Peyer's patch (tissue), 4 donors: ENCODE measurements around the gene CLDN6. TPM values are rescaled to one million over a fixed set of nuclear protein-coding genes. Genes with fewer than 3 reads are reported as not detected.

Experiments
- DNase-seq, 3 donors: peaks; one replicate each; pipeline ENCODE4 v3.0.0-alpha.2; 2017 to 2019
- H3K27ac ChIP-seq, 4 donors: fragments of 200-600 bp; sonication (generic); one replicate each; pipeline ENCODE4 v1.5.1; 2016 to 2019
- H3K27me3 ChIP-seq, 2 donors: fragments of 200-600 bp; sonication (generic); one replicate each; pipeline ENCODE4 v1.5.1; 2019
- H3K36me3 ChIP-seq, 3 donors: fragments of 200-600 bp; sonication (generic); one replicate each; pipeline ENCODE4 v1.5.1; 2016 to 2019
- H3K4me1 ChIP-seq, 4 donors: fragments of 200-600 bp; sonication (generic); one replicate each; pipeline ENCODE4 v1.5.1; 2016 to 2019
- H3K4me3 ChIP-seq, 4 donors: fragments of 200-600 bp; sonication (generic); 1 replicate in 3 of 4; 2 replicates in 1 of 4; pipeline ENCODE4 v1.5.1; 2016 to 2019; ENCODE audit warnings: mild to moderate bottlenecking in 1 of 4
- H3K9me3 ChIP-seq, 4 donors: fragments of 200-600 bp; sonication (generic); one replicate each; pipeline ENCODE4 v1.5.1; 2016 to 2019; ENCODE audit warnings: mild to moderate bottlenecking in 1 of 4
- POLR2A ChIP-seq, 2 donors: fragments of 450-650 bp; IDR thresholded peaks; one replicate each; pipeline ENCODE4 v1.5.1; 2017; ENCODE audit warnings: antibody characterized with exemption in 2 of 2, mild to moderate bottlenecking in 2 of 2, moderate library complexity in 2 of 2
- total RNA-seq, 4 donors: library from RNA; depleted of rRNA; stranded (reverse); fragments of >200 nt; gene quantifications; one replicate each; pipeline ENCODE4 v1.1.0, GENCODE V29; 2016
- TF ChIP-seq, protein P1 (sequence below), 6 experiments: fragments of 450-650 bp in 4 of 6; fragments of 200-600 bp in 2 of 6; sonication (generic) in 1 of 6; IDR thresholded peaks; one replicate each; pipeline ENCODE4 v1.5.1; 2017 to 2019; ENCODE audit warnings: antibody characterized with exemption in 6 of 6, mild to moderate bottlenecking in 3 of 6, moderate library complexity in 1 of 6

The CLDN6 gene
- total RNA-seq, 4 donors from 2014 or later, result not detected

DNA sequence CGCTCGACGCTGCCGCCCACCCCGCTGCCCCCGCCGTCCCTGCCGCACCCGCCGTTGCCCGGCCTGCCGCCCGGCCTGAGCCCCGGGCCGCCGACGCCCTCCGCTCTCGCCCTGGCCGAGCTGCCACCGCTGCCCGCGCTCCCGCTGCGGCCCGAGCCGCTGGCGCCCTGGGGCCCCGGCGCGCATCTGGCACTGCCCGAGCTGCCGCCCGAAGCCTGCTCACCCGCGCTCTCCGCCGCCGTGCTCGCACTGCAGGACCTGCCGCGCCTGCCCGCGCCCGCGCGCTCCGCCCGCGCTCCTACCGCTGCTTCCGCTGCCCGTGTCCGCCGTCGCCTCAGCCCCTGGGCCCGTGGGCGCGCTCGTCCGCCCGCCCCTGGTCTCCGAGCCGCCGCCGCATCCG lies 13.7 kb downstream of the CLDN6 start:
- peak overlapping the region in 3 of 4 donors; percentile 42 to 58 (median 53) for H3K4me3 ChIP-seq
- H3K27ac ChIP-seq, result peak overlapping the region in 1 of 4 donors; percentile 96
- TF ChIP-seq POLR2A (IDR thresholded peaks at IDR 0.05), result no peak
- TF ChIP-seq, protein P1, sequence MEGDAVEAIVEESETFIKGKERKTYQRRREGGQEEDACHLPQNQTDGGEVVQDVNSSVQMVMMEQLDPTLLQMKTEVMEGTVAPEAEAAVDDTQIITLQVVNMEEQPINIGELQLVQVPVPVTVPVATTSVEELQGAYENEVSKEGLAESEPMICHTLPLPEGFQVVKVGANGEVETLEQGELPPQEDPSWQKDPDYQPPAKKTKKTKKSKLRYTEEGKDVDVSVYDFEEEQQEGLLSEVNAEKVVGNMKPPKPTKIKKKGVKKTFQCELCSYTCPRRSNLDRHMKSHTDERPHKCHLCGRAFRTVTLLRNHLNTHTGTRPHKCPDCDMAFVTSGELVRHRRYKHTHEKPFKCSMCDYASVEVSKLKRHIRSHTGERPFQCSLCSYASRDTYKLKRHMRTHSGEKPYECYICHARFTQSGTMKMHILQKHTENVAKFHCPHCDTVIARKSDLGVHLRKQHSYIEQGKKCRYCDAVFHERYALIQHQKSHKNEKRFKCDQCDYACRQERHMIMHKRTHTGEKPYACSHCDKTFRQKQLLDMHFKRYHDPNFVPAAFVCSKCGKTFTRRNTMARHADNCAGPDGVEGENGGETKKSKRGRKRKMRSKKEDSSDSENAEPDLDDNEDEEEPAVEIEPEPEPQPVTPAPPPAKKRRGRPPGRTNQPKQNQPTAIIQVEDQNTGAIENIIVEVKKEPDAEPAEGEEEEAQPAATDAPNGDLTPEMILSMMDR (IDR thresholded peaks at IDR 0.05), result no peak
- no peaks in the 10 kb centered on the region for H3K9me3 ChIP-seq
- peak in 1 of 3 donors; percentile 62 for DNase-seq
- H3K36me3 ChIP-seq, result no peaks in the 10 kb centered on the region
- peaks cover 8 to 31% (median 14%) of the 10 kb centered on the region in 4 donors for H3K4me1 ChIP-seq
- H3K27me3 ChIP-seq, result no peaks in the 10 kb centered on the region

DNA sequence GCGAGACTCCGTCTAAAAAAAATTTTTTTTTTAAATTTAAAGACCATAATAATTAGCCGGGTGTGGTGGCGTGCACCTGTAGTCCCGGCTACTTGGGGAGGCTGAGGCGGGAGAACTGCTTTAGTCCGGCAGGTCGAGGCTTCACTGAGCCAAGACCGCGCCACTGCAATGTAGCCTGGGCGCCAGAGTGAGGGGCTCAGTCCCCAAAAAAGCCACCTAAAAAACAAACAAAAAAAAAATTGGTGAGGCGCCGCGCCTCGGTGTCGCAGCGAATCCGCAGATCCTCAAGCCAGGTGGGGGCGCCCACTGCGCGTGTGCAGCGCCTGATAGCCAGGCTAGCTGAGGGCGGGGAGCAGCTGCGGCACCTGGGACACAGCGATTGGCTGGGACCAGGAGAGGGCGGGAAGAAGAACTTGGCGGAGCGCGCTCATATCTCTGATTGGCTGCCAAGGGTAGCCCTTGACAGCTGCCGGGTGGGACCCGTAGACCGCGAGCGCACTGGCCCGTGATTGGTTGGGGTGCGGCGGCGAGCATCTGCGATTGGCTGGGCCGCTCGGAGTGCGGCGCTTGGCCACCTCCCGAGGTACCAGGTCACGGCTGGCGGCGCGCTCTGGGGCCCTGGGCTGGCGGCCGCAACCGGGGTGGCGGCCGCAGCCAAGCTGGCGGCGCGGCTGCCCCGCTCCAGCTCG lies 14.3 kb downstream of the CLDN6 start:
- Histone ChIP-seq H3K27me3 (no peaks in the 10 kb centered on the region), H3K27ac (peak overlapping the region in 1 of 4 donors; percentile 96)
- TF ChIP-seq POLR2A (IDR thresholded peaks at IDR 0.05), result peak; percentile 69 to 86
- TF ChIP-seq, protein P1 (IDR thresholded peaks at IDR 0.05), result peak; percentile 51 to 86 (median 62)

GRCh38 chr16:3001316-3001715 lies 16.7 kb downstream of the CLDN6 start:
- H3K4me3 ChIP-seq, result no peak overlapping the region
- H3K4me1 ChIP-seq, result peaks cover 0 to 5% (median 2%) of the 10 kb centered on the region in 4 donors
- no peaks in the 10 kb centered on the region for H3K9me3 ChIP-seq
- no peaks in the 10 kb centered on the region for H3K36me3 ChIP-seq
- no peak for DNase-seq
- TF ChIP-seq POLR2A (IDR thresholded peaks at IDR 0.05), result no peak
- TF ChIP-seq, protein P1 (IDR thresholded peaks at IDR 0.05), result no peak
- no peak overlapping the region for H3K27ac ChIP-seq
- no peaks in the 10 kb centered on the region for H3K27me3 ChIP-seq

More for the DNA sequence above, 14.3 kb downstream of the CLDN6 start:
- Histone ChIP-seq H3K36me3 (no peaks in the 10 kb centered on the region), H3K9me3 (no peaks in the 10 kb centered on the region), H3K4me1 (peaks cover 8 to 29% (median 14%) of the 10 kb centered on the region in 4 donors), H3K4me3 (peak overlapping the region in 3 of 4 donors; percentile 25 to 58 (median 42))
- peak; percentile 95 to 99 (median 98) for DNase-seq

DNA sequence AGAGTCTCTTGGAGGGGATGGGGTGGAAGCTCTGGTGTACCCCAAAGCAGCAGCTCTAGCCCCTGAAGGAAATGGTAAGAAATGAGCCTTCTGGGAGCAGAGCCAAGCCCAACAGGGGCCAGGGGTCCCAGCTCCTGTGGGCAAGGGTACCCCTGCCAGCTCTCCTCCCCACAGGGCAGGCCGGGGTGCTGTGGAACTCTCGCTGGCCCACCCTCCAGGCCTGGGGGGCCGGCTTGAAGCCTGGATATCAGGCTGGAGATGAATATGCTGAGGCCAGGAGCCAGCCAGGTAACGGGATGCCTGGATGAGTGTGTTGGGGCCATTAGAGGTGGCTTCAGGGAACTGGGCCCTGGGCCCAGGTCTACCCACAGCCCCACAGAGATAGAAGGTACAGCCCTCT lies 17.4 kb downstream of the CLDN6 start:
- Histone ChIP-seq H3K4me1 (peaks cover 0 to 4% (median 0%) of the 10 kb centered on the region in 4 donors), H3K9me3 (no peaks in the 10 kb centered on the region), H3K4me3 (no peak overlapping the region), H3K27ac (no peak overlapping the region), H3K36me3 (no peaks in the 10 kb centered on the region), H3K27me3 (no peaks in the 10 kb centered on the region)
- no peak for DNase-seq
- no peak for TF ChIP-seq POLR2A (IDR thresholded peaks at IDR 0.05)
- TF ChIP-seq, protein P1 (IDR thresholded peaks at IDR 0.05), result no peak

- no peak for DNase-seq
- TF ChIP-seq, protein P1 (IDR thresholded peaks at IDR 0.05), result no peak
- TF ChIP-seq POLR2A (IDR thresholded peaks at IDR 0.05), result no peak
- no peak overlapping the region for H3K4me3 ChIP-seq
- no peaks in the 10 kb centered on the region for H3K9me3 ChIP-seq
- peaks cover 0 to 3% (median 0%) of the 10 kb centered on the region in 4 donors for H3K4me1 ChIP-seq
- no peaks in the 10 kb centered on the region for H3K36me3 ChIP-seq
- H3K27me3 ChIP-seq, result no peaks in the 10 kb centered on the region
- no peak overlapping the region for H3K27ac ChIP-seq
These were observed 18.1 kb downstream of the CLDN6 start for GRCh38 chr16:2999929-3000328.
